TTC549 (cell line): ENCODE data around the gene NR2F6.

Experiments
- FAIRE-seq: peaks from 2 replicates; lab custom pipeline; 2012; peaks lifted over from hg19 to GRCh38; lab: Jason Lieb, UNC

Gene NR2F6

GRCh38 chr19:17237747-17238706 is 7.7 kb downstream of the NR2F6 start:
- FAIRE-seq: no peak

- no peak for FAIRE-seq
Observed at GRCh38 chr19:17236811-17237543, 8.7 kb downstream of the NR2F6 start.

GRCh38 chr19:17235971-17236777 is 9.5 kb downstream of the NR2F6 start:
- no peak for FAIRE-seq

- FAIRE-seq: no peak
Observed at GRCh38 chr19:17235300-17235970, 10.3 kb downstream of the NR2F6 start.

- FAIRE-seq: no peak
Observed at GRCh38 chr19:17234911-17235299, 10.8 kb downstream of the NR2F6 start.

- no peak for FAIRE-seq
Observed at GRCh38 chr19:17232258-17232657, 13.5 kb downstream of the NR2F6 start.

- no peak for FAIRE-seq
Observed at GRCh38 chr19:17229890-17230289, 15.8 kb downstream of the NR2F6 start.

GRCh38 chr19:17227798-17228367 is 17.8 kb downstream of the NR2F6 start:
- no peak for FAIRE-seq

- peak; percentile 62 for FAIRE-seq
Observed at GRCh38 chr19:17226002-17226933, 19.5 kb downstream of the NR2F6 start, which contains the start of gene OCEL1. OCEL1 (plus strand) TSS chr19:17226226; CDS start chr19:17226248, 22 bp downstream.

GRCh38 chr19:17225053-17225452 is 20.7 kb downstream of the NR2F6 start:
- no peak for FAIRE-seq

- no peak for FAIRE-seq
Observed at GRCh38 chr19:17220207-17220758, 25.4 kb downstream of the NR2F6 start.

GRCh38 chr19:17219286-17219685 is 26.4 kb downstream of the NR2F6 start:
- no peak for FAIRE-seq

GRCh38 chr19:17216058-17216670 is 29.6 kb downstream of the NR2F6 start:
- FAIRE-seq: no peak

GRCh38 chr19:17215127-17215971 is 30.4 kb downstream of the NR2F6 start, which contains the start of gene USE1:
USE1 (plus strand) TSS chr19:17215357; CDS start chr19:17215406, 49 bp downstream.
- no peak for FAIRE-seq

GRCh38 chr19:17214508-17215126 is 31.1 kb downstream of the NR2F6 start:
- no peak for FAIRE-seq

GRCh38 chr19:17213334-17213733 is 32.4 kb downstream of the NR2F6 start:
- no peak for FAIRE-seq

- FAIRE-seq: no peak
Observed at GRCh38 chr19:17211547-17212446, 33.9 kb downstream of the NR2F6 start.
